ENCODE results near the gene IQCB1. TPM values are rescaled to one million over a fixed set of nuclear protein-coding genes. Genes with fewer than 3 reads are reported as not detected.
"Not testable (repeated sequence)": the region's sequence is repeated elsewhere in the genome, so short reads cannot be mapped to it uniquely, and the experiment has no call there.

IQCB1 gene
- total RNA-seq, 1 experiment from 2014 or later = 21.4 TPM

DNA sequence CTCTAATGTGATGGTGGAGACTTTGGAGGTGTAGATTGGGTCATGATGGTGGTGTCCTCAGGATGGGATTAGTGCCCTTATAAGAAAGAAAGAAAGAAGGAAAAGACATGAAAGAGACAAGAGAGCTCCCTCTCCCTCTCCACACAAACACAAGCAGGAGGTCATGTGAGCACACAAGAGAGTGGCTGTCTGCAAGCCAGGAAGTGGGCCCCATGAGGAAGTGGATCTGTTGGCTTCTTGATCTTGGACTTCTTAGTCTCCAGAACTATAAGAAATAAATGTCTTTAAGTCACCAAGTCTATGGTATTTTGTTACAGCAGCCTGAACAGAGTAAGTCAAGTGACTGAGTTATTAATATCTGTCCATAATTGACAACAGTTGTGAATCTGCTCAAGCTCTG is 17.1 kb downstream of the IQCB1 start:
- no peak for DNase-seq (ENCODE audit: low read depth)

DNA sequence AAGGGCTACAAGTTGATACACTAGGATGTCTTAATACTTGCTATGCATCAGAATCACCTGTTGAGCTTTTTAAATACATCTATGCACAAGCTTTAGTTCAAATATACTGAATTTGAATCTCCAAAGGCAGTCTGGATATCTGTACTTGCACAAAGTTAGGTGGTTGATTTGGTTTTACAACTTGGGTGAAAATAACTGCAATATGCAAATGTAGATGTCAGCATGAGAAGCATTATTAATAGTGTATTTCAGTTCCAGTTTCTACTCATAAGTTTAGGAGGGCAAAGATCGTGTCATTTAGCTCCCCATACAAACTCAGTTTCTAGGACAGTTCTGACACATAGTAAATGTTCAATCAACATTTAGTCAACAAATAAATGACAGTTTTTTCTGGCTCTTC is 25.6 kb downstream of the IQCB1 start:
- no peak for DNase-seq (ENCODE audit: low read depth)

DNA sequence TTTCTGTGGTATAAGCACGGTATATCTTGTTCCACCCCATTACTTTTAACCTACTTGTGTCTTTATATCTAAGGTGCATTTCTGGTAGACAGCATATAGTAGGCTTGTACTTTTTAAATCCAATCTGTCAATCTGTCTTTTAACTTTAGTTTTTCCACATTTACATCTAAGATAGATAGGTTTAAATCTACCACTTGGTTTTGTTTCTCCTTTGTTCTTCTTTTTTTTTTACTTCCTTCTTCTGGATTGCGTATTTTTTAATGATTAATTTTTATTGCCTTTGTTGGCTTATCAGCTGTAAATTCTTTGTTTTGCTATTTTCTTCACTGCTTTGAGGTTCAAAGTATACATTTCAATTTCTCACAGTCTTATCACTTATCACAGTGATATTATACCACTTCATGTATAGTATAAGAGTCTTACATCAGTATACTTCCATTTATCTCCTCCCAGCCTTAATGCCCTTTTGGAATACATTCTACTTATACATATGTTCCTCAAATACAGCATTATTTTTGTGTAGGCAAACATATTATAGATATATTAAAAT is 31.0 kb downstream of the IQCB1 start:
- no peak for DNase-seq (ENCODE audit: low read depth)

DNA sequence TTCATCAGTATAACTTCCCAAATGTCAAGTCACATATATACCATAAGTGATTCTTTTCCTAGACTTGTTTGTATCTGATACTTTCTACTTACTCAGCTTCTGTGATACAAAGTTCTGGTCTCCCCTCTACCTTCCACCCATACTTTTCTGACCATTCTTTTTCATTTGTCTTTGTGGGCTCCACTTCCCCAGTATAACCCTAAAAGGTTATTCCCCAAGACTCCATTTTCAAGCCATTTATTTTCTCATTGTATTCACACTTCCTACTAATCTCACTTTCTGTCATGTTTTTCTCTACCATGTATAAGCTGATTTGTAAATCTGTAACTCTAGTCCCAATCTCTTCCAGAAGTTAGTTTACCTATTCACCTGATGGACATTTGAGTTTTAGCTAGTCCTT is 34.0 kb downstream of the IQCB1 start:
- DNase-seq (ENCODE audit: low read depth) = no peak

DNA sequence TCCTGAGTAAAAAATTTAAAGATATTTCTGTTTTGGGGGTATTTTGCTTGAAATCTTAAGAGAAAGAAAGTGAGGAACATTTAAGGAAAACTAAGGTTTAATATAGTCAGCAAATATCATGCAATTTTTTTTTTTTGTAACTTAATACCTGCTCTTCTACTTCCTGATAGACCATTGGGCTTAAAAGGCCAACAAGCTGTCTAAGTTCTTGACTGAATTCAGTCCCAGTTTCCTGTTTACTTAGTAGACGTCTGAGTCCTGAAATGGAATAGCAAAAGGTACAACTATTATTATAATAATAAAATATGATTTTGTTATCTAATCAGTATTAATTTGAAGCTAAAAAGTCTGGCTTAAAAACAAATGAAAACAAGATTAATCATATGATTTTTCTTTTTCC is 37.9 kb downstream of the IQCB1 start:
- DNase-seq (ENCODE audit: low read depth) = no peak

DNA sequence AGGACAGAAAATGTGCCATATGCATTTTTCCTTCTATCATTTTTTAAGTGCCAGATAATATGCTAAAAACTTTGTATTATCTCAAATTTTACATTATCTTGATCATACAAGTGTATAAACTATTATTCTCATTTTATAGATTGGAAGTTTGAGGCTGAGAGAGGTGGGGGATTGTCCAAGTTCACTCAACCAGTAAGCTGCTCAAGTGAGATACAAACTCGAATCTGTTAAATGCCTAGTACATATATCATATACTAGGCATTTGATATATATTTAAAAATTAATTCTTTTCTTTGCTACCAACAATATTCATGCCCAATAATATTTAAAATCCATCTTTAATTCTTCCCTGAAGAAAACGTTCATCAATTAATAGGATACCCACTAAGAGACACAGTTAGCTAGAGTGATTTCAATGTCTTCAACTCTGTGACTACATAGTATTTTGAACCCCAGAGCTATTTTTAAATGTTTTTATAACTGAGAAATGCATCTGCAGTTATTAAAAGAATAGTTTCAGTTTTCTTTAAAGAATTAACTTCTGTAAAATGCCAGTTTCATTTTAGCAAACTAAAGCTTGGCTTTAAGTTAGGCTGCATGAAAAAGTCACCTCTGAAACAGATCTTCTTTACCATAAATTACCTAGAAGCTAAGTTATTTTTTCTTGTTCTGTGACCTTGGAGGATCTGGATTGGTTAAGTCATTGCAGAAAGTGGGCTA is 40.4 kb downstream of the IQCB1 start:
- no peak for DNase-seq (ENCODE audit: low read depth)

DNA sequence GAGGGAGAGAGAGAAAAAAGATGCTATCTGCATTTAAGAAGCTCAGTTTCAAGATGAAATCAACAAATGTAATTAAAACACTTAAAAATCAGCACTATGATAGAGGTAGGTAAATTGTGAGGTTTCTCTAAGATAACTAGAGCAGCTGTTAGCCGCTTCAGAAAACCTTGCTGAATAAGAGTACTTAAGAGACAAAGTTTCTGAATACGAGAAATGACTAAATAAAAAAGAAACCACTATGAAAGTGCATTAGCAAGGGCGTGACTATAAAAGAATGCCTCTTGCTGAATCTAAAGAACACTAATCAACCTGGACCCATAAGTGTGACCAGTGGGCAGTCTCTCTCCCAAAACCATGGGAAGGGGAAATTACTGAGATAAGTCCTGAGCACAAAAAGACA is 41.8 kb downstream of the IQCB1 start:
- DNase-seq (ENCODE audit: low read depth) = no peak

DNA sequence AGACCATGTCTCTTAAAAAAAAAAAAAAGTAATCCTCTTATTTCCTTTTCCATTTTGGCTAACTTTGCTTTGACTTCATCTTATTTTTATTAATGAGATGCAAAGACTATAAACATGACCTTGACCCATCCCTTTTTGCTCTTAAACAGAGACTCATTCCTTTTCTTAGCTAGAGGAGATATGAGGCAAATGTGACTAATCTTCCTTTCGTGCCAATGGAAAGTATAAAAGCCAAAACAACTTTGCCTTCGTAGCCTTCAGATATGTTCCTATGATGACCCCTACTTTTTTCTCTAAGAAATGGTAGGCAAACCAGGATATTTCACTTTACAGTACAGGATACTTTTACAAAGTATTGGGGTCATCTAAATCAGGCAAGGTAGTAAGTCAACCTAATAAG is 48.4 kb downstream of the IQCB1 start:
- DNase-seq (ENCODE audit: low read depth) = peak; percentile 2

DNA sequence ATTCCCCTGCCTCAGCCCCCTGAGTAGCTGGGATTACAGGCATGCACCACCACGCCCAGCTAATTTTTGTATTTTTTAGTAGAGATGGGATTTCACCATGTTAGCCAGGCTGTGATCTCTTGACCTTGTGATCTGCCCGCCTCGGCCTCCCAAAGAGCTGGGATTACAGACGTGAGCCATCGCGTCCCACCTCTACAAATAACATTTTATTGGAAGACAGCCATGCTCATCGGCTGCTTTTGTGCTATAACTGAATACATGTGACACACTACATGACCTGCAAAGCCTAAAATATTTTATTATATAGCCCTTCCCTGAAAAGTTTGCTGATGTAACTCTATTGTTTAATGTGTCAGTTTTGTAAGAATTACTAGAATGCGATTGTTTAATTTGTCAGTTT is 52.1 kb downstream of the IQCB1 start:
- not testable (repeated sequence) for DNase-seq (ENCODE audit: low read depth)

DNA sequence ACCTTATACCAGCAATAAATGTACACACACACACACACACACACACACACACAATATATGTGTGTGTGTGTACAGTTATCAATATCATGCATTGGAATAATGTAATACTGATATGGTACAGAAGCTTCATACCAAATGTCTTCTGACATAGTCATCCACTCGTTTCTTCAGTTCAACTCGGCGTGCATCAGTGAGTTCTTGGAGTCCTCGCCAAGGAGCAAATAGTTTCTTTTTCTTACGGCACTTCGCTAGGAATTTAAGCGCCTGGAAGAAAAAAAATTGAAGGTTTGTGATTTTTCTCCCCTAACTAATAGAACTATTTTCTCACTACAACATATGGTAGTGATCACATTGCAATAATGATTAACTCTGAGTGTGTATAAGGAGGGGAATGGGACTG is 53.2 kb downstream of the IQCB1 start:
- no peak for DNase-seq (ENCODE audit: low read depth)

DNA sequence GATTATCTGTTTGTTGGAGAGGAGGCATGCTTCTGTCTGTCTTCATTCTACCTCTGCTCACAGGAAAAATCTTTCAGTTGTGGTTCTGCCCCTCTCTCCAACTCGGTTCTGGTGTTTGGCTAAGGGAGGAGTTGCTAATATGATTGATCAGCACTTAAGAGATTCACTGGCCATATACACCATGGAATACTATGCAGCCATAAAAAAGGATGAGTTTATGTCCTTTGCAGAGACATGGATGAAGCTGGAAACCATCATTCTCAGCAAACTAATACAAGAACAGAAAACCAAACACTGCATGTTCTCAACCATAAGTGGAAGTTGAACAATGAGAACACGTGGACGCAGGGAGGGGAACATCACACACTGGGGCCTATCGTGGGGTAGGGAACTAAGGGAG is 59.8 kb downstream of the IQCB1 start:
- DNase-seq (ENCODE audit: low read depth) = not testable (repeated sequence)

DNA sequence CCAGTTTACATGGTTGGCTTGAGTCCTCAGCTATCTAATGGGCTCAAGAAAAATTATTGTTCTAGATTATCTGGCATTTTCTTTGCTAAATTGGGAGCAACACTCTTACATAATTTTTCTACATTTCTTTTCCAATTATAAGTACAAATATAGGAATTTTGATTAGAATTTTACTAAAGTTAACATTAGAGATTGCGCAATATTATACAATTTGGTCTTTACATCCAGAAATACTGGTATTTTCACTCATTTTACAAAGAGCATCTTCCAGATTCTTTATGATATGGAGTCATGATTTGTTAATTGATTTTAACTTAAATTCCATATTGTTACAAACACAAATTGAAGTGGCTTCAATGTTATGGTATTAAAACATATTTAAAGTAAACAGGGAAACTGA is 65.6 kb downstream of the IQCB1 start:
- DNase-seq (ENCODE audit: low read depth) = no peak

DNA sequence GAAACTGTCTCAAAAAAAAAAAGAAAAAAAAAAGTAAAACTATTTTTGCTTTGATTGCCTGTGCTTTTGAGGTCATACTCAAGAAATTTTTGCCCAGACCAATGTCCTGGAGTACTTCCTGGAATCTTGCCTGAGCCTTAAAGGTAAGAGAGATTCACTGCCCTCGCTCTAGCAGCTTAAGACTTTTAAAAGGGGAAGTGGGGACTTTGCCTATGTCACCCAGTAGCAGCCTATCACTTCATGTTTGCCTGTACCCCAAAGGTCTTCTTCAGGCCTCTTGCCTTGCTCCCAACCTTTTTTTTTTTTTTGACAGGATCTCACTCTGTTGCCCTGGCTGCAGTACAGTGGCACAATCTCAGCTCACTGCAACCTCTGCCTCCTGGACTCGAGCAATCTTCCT is 66.4 kb downstream of the IQCB1 start:
- no peak for DNase-seq (ENCODE audit: low read depth)

DNA sequence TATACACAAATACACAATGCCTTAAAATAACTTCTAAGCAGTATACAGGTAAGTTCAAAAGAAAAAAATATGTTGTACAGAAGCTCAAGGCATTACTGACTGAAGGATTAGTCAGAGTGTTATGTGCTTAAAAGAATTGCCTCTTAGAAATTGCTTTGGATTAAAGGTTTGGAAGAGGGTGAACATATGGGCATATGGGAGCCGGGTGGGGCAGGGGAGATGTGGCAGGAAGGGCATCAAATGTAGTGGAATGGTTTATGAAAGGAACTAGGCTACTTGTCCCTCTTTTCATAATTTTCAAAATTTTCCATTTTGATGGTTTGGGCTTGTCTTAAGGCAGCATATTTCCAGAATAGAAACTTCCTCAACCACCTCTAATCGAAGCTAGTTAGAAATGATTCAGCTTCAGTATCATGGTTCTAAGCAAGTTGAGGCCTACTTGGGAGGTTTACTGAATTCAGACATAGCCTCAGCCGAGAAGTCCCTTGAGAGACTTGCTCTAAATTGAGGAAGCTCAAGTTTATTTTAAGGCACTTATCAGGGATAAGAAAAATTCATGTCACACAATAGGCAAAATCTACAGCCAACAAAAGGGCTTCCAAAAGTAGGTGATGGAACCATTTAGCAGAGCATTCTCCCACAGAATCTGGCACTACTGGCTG is 75.2 kb downstream of the IQCB1 start:
- no peak for DNase-seq (ENCODE audit: low read depth)

DNA sequence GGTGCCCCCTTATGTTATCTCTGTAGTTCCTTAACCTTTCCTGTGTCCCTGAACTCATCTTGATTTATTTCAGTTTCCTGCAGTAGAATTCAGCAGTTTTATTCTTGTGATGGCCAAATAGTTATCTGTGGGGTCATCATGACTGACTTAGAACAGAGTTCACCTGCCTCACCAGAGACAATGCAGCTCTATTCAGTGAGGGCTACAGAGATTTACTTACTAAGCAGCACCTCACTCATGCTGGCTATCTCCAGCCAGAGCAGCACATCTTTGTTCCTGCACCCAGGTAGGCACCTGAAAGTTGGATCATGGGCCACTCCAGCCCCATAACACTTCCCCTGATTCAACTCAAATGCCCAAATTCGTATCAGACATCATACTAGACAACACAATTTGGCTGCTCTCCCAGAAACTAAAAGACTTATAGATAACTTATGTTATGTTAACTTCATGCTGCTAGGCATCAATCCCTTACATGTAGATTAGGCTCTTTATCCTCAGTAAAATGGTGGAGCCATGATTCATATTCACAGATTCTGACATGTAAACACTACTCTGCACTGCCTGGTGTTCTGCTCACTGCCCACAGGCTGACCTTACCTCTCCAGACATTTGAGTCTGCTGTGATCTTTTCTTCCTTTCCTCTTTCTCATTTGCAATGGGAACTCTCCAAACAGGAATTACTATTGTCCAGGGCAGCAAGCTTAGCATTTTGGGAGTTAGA is 76.0 kb downstream of the IQCB1 start:
- no peak for DNase-seq (ENCODE audit: low read depth)

DNA sequence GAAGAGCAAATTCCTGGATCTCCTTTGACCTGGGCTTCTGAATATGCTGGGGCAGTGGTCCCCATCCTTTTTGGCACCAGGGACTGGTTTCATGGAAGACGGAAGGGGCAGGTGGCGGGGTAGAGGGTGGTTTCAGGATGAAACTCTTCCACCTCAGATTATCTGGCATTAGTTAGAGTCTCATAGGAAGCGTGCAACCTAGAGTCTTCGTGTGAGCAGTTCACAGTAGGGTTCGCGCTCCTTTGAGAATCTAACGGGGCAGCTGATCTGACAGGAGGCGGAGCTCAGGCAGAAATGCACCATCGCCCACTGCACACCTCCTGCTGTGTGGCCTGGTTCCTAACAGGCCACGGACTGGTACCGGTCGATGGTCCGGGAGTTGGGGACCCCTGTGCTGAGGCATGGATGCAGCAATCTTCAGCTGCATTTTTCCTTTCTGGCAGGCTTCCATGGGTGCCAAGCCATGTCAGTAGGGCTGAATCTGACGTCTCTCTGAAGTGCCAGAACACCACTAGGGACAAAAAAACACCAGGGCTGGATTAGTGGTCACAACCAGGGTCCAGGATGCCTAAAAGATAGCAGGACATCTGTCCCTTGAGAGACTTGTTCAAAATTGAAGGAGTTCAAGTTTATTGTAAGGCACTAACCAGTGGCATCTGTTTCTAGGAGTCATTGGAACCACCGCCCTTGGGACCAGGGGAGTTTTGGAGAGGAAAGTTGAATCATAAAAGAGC is 76.9 kb downstream of the IQCB1 start:
- no peak for DNase-seq (ENCODE audit: low read depth)

DNA sequence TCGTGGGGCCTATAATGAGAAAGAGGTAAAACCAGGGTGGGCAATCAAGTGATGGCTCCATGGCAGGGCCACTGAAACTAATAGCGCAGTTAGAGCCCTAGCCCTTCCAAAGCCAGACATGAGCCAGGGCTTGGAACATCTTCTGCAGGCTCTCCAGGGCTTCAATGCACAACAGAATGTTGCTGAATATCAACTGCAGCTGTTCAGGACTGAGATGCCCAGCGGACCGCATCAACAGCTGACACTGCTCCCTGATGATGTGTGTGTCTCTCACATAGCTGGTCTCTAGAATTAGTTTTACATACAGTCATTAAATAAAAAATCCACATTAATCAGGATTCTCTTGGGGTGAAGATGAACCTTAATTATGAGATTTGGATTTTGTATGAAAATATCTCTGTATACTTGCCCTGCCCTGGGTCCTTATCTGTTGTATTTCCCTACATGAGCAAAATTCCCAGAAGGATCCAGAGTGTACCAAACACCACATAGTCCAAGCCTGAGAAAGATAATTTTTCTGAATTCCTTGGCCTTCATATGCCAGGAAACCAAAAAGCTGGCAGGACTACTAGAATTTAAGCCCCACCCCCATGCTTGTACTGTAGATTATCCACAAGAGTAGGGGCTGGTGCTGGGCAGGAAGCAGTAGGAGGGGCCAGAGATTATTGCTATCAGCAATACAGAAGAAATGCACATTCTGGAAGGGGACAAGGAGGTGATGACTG is 77.6 kb downstream of the IQCB1 start:
- peak; percentile 82 for DNase-seq (ENCODE audit: low read depth)

DNA sequence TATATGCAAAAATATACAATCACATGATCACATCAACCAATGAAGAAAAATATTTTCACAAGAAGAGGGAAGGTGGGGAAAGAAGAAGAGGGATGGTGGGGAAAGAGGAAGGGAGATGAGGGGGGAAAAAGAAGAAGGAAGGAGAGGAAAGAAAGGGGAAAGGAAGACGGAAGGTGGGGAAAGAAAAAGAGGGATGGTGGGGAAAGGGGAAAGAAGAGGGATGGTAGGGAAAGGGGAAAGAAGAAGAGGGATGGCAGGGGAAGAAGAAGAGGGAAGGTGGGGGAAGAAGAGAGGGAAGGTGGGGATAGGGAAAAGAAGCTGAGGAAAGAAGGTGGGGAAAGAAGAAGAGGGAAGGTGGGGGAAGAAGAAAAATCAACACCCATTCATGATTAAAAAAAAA is 82.1 kb downstream of the IQCB1 start:
- no peak for DNase-seq (ENCODE audit: low read depth)

DNA sequence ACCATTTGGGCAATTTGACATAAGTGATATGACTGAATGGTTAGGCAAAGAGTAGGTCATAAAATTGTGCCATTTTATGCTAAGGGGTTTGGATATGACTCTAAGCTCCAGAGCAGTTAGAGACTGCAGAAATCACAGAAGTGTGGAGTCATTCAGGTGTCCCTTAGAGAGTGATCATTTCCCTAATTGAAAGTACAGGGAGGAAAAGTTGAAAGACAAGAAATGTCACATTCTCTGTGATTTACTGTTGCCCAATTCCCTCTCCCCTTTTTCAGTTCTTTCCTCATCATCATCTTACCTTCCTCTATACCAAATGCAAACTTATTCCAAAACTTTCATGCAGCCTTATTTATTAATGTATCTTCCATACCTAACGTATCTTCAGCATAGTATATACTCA is 82.6 kb downstream of the IQCB1 start:
- no peak for DNase-seq (ENCODE audit: low read depth)

DNA sequence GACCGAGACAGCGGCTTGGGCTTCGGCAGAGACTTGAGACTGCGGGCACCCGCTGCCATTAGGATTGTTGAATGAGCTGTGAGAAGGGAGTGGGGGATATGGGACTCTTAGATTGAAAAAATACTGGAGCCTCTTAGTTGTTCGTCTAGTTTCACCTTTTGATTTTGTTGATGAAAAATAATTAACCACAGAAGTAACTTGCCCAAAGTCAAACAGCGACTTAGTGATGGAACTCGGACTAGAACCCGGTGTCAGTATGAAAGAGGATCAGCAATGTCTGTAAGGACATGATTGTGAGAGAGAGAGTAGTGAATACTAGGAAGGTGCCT is 84.8 kb downstream of the IQCB1 start:
- DNase-seq (ENCODE audit: low read depth) = no peak
